DMS53 treated with DMSO at 0.1 percent for 48 hours (cell line): ENCODE measurements around the gene MRPL42.
"Not testable (repeated sequence)": the region's sequence is repeated elsewhere in the genome, so short reads cannot be mapped to it uniquely, and the experiment has no call there.

ENCODE experiments used
- DNase-seq: peaks from one replicate; lab custom pipeline; 2025; ENCODE audit not compliant: unreplicated experiment; lab: John Stamatoyannopoulos, UW

The MRPL42 gene

DNA sequence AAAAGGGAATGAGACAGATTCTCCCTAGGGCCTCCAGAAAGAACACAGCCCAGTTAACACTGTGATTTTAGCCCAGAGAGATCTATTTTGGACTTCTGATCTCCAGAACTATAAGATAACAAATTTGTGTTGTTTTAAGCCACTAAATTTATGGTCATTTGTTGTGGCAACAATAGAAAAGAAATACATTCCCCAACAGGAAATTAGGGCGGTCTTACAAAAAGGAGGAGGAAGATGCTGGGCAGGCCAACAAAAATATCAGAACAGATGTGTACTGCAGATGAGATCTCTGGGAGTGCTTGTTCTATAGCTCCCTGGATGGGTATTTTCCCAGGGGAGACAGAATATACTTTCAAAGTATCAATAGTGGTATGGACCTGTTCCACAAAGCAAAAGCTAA, 73.2 kb downstream of the MRPL42 start:
- DNase-seq, result no peak

DNA sequence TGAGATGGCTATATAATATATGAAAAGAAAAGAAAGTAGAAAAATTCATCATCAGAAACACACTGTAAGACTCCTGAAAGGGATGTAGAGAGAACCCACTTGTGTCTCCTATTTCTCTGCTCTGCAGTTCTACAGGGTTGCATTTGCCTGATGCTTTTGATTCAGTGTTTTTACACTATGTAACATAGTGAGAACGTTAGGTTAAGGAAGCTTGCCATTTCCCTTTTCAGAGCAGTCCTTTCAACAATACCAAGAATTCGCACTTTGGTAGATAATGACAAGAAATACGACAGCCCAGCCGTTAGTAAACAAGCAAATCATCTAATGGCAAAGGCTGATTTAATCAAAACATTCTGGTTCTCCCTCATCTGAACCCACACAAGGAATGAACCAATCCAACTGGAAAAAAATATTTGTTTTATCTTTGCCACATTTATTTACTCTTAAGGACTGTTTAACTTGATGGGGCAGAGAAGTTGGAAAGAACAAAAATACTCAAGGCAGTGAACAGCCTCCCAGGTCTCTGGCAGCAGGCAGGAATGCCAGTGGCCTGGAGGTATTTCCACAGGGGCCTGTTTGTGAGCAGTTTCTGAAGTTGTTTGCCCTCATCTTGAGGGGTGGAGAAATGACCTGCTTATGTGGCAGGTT, 74.4 kb downstream of the MRPL42 start:
- DNase-seq, result no peak

- no peak for DNase-seq
Measured at GRCh38 chr12:93547778-93548177, 80.5 kb downstream of the MRPL42 start.

GRCh38 chr12:93549174-93549573, 81.9 kb downstream of the MRPL42 start:
- DNase-seq, result no peak

DNA sequence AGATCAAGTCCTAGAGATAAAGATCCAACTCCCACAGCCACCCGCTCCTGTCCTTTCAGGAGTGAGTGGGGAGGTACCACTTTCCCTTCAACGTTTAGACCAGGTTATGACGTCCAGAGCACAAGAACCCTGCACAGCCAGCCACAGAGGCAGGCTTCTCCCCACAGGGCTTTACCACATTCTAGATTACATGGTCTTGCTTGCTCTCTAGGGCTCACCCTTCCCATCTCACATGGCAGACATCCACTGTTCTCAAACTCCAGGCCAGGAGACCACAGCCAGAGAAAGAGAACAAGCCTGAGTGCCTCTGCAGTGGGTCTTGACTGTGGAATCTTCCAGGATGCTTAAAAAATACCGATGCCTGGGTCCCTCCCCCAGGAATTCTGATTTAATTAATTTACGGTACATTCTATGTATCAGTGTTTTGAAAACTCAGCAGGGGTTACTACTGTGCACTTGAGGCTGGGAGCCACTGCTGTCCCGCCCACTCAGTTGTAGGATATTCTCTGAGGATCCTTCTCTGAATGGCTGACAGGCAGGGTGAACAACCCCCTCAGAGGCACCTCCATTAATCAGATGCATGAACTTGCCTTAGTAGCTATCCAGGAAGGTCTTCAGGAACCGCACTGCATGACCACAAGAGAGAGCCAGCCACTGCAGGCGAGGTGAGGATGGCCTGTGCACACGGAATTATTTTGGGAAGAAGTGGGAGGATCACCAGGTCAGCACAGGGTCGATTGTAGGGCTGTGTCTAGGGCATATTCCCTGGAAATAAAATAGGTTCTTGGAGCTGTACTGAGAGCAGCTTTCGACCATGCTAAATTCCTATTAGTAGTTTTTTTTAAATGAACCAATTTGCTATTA, 83.7 kb downstream of the MRPL42 start:
- DNase-seq, result no peak

- DNase-seq, result no peak
Measured at GRCh38 chr12:93552427-93552826, 85.1 kb downstream of the MRPL42 start.

GRCh38 chr12:93557879-93558278, 90.6 kb downstream of the MRPL42 start:
- not testable (repeated sequence) for DNase-seq

DNA sequence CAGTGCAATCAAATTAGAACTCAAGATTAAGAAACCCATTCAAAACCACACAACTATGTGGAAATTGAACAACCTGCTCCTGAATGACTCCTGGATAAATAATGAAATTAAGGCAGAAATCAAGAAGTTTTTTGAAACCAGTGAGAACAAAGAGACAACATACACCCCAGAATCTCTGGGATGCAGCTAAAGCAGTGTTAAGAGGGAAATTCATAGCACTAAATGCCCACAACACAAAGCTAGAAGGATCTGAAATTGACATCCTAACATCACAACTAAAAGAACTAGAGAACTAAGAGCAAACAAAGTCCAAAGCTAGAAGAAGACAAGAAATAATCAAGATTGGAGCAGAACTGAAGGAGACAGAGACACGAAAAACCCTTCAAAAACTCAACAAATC, 91.4 kb downstream of the MRPL42 start:
- not testable (repeated sequence) for DNase-seq

DNA sequence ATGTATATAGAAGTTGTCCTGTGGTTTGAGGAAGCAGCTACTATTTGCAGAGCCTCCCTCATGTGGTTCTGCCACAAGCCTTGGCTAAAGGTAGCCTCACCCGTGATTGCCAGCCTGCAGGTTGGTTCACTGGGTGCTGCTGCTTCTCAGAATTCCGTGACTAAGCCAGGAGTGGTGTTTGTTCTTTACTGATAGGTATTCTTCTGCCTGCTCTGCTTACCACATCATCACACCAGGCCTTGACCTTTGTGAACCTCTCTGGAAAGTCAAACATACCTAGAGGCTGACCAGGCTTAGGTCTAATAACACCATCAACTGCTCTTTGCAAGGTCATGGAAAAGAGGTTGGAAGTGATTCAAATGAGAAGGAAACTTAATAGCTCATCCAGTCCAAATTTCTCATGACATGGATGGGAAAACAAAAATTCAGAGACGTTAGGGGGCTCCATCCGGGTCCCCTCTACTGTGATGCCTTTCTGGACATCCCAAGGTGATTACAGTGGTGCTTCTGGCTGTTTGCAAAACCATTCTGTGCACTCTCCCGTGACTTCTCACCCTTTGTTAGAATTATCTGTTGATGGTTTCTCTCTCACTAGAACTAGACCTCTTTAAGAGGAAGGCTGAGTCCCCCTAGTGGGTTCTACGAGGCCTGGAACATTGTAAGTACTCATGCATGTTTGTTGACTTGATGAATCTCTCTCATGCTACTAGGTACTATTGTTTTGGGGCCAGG, 96.7 kb downstream of the MRPL42 start:
- DNase-seq, result peak; percentile 83

DNA sequence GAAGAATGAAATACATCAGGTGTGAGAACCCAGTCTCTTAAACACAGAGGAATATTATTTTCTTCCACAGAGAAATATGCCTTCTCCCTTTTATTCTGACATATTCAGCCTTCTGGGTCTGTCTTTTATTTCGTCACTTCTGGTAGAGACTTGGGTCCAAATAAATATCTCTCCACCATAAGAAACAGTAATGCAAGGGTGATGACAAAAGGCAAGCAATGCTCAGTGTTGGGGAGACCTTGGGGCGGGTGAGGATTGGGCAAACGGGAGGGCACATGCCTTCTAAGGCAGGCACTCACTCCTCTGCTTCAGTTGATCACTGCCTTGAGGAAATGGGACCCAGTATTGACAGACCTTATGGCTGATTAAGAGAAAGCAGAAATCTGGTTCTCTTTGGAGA, 98.4 kb downstream of the MRPL42 start:
- no peak for DNase-seq
